ENCODE results near the gene AMBRA1.

Gene AMBRA1

GRCh38 chr11:46593550-46594373 is at the start of gene AMBRA1:
AMBRA1 (minus strand) TSS chr11:46594023; CDS start chr11:46548380, 45,643 bp downstream.
- peak; percentile 67 to 68 for DNase-seq (ENCODE audit: low read depth in 2 of 2)

- no peak for DNase-seq (ENCODE audit: low read depth in 2 of 2)
Measured at GRCh38 chr11:46643531-46643930, 49.7 kb upstream of the AMBRA1 start.

GRCh38 chr11:46642627-46643335 is 49.0 kb upstream of the AMBRA1 start:
- no peak for DNase-seq (ENCODE audit: low read depth in 2 of 2)

GRCh38 chr11:46641639-46642038 is 47.8 kb upstream of the AMBRA1 start:
- no peak for DNase-seq (ENCODE audit: low read depth in 2 of 2)

GRCh38 chr11:46640036-46640788 is 46.4 kb upstream of the AMBRA1 start:
- no peak for DNase-seq (ENCODE audit: low read depth in 2 of 2)

- no peak for DNase-seq (ENCODE audit: low read depth in 2 of 2)
Measured at GRCh38 chr11:46639197-46639839, 45.5 kb upstream of the AMBRA1 start.

GRCh38 chr11:46637546-46637945 is 43.7 kb upstream of the AMBRA1 start:
- no peak for DNase-seq (ENCODE audit: low read depth in 2 of 2)

GRCh38 chr11:46635557-46636139 is 41.8 kb upstream of the AMBRA1 start:
- no peak for DNase-seq (ENCODE audit: low read depth in 2 of 2)

GRCh38 chr11:46633291-46634217 is 39.7 kb upstream of the AMBRA1 start:
- DNase-seq (ENCODE audit: low read depth in 2 of 2): no peak

GRCh38 chr11:46632502-46632901 is 38.7 kb upstream of the AMBRA1 start:
- no peak for DNase-seq (ENCODE audit: low read depth in 2 of 2)

- no peak for DNase-seq (ENCODE audit: low read depth in 2 of 2)
Measured at GRCh38 chr11:46631676-46632075, 37.9 kb upstream of the AMBRA1 start.

- DNase-seq (ENCODE audit: low read depth in 2 of 2): no peak
Measured at GRCh38 chr11:46630237-46630636, 36.4 kb upstream of the AMBRA1 start.

- DNase-seq (ENCODE audit: low read depth in 2 of 2): no peak
Measured at GRCh38 chr11:46628961-46629360, 35.1 kb upstream of the AMBRA1 start.

- no peak for DNase-seq (ENCODE audit: low read depth in 2 of 2)
Measured at GRCh38 chr11:46625406-46625805, 31.6 kb upstream of the AMBRA1 start.

GRCh38 chr11:46618837-46619236 is 25.0 kb upstream of the AMBRA1 start:
- no peak for DNase-seq (ENCODE audit: low read depth in 2 of 2)

GRCh38 chr11:46617972-46618314 is 24.1 kb upstream of the AMBRA1 start:
- DNase-seq (ENCODE audit: low read depth in 2 of 2): no peak

- peak; percentile 88 to 91 for DNase-seq (ENCODE audit: low read depth in 2 of 2)
Measured at GRCh38 chr11:46617134-46617971, 23.5 kb upstream of the AMBRA1 start, which contains the start of the genes ATG13 and HARBI1. ATG13 (plus strand) TSS chr11:46617553; CDS start chr11:46644292, 26,739 bp downstream. HARBI1 (minus strand) TSS chr11:46617227; CDS start chr11:46616237, 990 bp downstream.

- DNase-seq (ENCODE audit: low read depth in 2 of 2): no peak
Measured at GRCh38 chr11:46616551-46617133, 22.8 kb upstream of the AMBRA1 start.

GRCh38 chr11:46615756-46616155 is 21.9 kb upstream of the AMBRA1 start:
- DNase-seq (ENCODE audit: low read depth in 2 of 2): no peak

All from stimulated activated CD4-positive, alpha-beta T cell treated with anti-CD3 and anti-CD28 coated beads, Interleukin-1b, Interleukin-23, amount 100 ng/mL, for 4 hours (primary cell).